ENCODE measurements around the gene TM6SF1.
"Not testable (repeated sequence)": the region's sequence is repeated elsewhere in the genome, so short reads cannot be mapped to it uniquely, and the experiment has no call there.

TM6SF1 gene

DNA sequence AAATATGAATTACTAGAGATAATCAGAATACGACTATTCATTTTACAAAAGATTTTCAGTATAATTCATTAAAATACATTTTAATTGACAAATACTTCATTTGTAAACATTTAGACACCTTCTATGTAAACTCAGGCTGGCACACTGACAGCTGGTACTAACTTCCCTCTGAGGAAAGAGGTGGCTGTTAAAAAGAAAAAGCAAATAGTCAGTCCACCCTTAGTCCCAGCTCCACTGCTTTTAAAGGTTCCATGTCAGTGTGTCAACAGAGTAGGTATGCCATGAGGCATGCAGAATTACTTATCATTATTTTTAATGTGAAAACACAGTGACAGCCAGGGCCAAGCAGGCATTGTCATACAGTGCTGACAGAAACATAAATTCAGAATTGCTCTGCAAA, 16.1 kb downstream of the TM6SF1 start:
- no peak for DNase-seq (ENCODE audit: insufficient read length)

DNA sequence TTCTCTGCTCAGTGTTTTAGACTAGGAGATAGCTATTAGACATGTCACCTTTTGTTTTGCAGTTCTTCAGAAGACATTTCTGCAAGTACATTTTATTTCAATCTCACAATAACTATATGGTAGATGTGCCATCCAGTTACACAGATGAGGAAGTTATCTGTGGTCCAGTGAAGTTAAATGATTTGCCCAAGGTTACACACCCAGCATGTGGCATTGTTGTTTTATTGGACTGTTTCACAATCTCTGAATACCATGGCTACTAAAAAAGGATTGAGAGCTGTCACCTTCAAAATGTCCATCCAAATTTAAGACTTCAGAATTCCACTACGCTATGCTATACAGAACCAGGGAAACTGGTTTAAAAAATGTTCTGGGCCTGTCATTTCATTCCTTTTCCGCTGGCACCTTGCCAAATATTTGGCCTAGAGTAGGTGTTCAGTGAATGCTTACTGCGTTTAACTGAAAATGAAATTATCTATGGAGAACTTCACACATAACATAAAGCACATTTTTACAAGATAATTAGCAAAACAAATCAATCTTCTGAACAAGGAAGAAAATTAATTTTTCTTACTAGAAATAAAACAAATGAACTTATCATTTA, 20.2 kb downstream of the TM6SF1 start:
- TF ChIP-seq POLR2AphosphoS5 (IDR thresholded peaks at IDR 0.05; ENCODE audit: low read depth, low read length) (no peak), POLR2A (IDR thresholded peaks at IDR 0.05; ENCODE audit: low read depth, low read length) (no peak), TAF1 (IDR thresholded peaks at IDR 0.05; ENCODE audit: borderline replicate concordance, low read depth, low read length) (no peak)
- no peak for DNase-seq (ENCODE audit: insufficient read length)
- FAIRE-seq, result no peak

More for the DNA sequence above, 16.1 kb downstream of the TM6SF1 start:
- FAIRE-seq, result no peak
- no peak for TF ChIP-seq TAF1 (IDR thresholded peaks at IDR 0.05; ENCODE audit: borderline replicate concordance, low read depth, low read length)
- TF ChIP-seq POLR2AphosphoS5 (IDR thresholded peaks at IDR 0.05; ENCODE audit: low read depth, low read length), result no peak

DNA sequence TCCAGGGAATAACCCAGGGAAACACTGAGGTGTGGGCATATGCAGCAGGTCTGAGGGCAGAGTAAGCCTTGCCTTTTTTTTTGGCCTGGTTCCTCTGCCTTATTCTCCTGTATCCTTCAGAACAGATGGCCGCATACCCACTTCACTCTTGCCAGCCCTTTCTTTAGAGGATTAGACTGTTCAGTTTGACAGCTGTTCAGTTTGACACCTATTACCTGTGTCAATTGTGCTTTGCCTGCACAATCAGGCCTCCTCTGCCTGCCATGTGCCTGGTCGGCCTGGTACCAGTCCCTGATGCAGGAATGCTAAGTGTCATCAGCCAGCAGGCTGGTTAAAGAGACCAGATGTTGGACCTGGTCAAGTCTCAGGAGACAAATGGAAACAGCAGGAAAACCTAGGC, 22.3 kb downstream of the TM6SF1 start:
- DNase-seq (ENCODE audit: insufficient read length) (no peak), FAIRE-seq (no peak)
- TF ChIP-seq POLR2A (IDR thresholded peaks at IDR 0.05; ENCODE audit: low read depth, low read length) (no peak), POLR2AphosphoS5 (IDR thresholded peaks at IDR 0.05; ENCODE audit: low read depth, low read length) (no peak), TAF1 (IDR thresholded peaks at IDR 0.05; ENCODE audit: borderline replicate concordance, low read depth, low read length) (no peak)

DNA sequence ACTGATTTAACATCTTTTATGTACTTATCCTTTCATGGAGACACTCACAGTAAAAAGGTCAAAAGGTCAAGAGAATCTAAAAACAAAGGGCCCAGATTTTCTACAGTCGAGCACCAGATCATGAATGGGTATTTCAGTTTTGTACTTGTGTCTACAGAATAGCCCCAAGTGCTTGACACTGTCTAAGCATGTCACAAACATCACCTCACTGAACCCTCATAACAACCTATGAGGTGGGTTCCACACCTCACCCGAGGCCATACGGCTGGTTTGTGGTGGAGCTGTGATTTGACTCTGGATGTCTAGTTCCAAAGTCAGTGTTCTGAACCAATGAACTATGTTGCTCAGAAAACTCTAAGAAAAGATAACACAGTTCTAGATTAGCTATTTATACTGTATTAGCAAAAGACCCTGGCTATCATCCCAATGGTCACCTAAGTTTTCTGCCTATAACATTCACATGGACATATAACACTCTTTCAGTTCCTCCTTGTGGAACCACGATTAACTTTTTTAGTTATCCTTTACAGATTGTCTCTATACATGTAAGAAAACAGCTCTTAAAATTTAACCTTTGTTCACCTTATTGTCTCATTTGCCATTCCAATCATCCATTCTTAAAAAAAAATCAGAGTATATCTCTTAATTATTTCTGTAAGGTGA, 25.5 kb downstream of the TM6SF1 start:
- DNase-seq (ENCODE audit: insufficient read length), result no peak
- no peak for TF ChIP-seq TAF1 (IDR thresholded peaks at IDR 0.05; ENCODE audit: borderline replicate concordance, low read depth, low read length)
- TF ChIP-seq POLR2AphosphoS5 (IDR thresholded peaks at IDR 0.05; ENCODE audit: low read depth, low read length), result no peak
- no peak for TF ChIP-seq POLR2A (IDR thresholded peaks at IDR 0.05; ENCODE audit: low read depth, low read length)
- no peak for FAIRE-seq

DNA sequence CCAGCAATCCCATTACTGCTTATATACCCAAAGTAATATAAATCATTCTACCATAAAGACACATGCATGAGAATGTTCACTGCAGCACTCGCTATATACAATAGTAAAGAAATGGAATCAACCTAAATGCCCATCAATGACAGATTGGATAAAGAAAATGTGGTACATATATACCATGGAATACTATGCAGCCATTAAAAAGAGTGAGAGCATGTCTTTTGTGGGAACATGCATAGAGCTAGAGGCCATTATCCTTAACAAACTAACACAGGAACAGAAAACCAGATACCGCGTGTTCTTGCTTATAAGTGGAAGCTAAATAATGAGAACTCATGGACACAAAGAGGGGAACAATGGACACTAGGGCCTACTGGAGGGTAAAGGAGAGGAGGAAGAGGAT, 34.7 kb downstream of the TM6SF1 start:
- not testable (repeated sequence) for DNase-seq (ENCODE audit: insufficient read length); FAIRE-seq

DNA sequence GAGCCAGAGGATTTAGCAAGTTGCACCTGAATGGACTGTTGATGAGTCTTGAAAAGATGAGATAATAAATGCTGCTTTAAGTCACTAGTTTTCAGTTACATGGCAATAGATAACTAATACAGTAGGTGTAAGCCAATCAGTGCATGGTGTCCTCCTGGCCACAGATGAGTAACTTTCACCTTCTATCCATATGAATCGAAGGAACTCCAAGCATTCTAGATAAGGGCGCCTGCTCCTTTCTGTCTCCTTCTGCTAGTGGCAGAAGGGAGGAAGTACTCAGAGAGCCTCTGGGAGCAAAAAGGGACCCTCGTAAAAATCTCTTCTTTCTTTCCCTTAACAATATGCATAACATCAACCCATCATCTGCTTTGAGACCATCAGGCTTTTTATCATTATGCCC, 37.3 kb downstream of the TM6SF1 start:
- DNase-seq (ENCODE audit: insufficient read length) (no peak), FAIRE-seq (no peak)
- TF ChIP-seq POLR2AphosphoS5 (IDR thresholded peaks at IDR 0.05; ENCODE audit: low read depth, low read length), result no peak
- TF ChIP-seq POLR2A (IDR thresholded peaks at IDR 0.05; ENCODE audit: low read depth, low read length), result no peak
- TF ChIP-seq TAF1 (IDR thresholded peaks at IDR 0.05; ENCODE audit: borderline replicate concordance, low read depth, low read length), result no peak

DNA sequence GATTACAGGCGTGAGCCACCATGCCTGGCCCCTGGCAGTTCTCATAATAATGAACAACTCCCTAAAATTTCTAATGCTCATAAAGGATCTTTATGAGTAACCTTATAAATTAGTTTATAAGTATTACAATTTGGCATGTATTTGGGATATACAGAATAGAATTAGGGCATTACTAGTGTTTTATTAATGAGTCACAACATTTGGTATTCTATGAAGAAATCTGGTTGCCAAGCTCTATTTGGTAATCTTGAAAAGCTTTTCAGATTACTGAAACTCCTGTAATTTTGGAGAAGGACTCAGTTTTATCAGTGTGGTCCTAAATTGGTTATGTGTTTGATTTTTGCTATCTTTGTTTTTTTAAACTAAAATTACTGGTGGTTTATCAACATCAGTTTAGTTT, 45.8 kb downstream of the TM6SF1 start:
- FAIRE-seq, result no peak
- DNase-seq (ENCODE audit: insufficient read length), result no peak
- TF ChIP-seq POLR2A (IDR thresholded peaks at IDR 0.05; ENCODE audit: low read depth, low read length) (no peak), TAF1 (IDR thresholded peaks at IDR 0.05; ENCODE audit: borderline replicate concordance, low read depth, low read length) (no peak), POLR2AphosphoS5 (IDR thresholded peaks at IDR 0.05; ENCODE audit: low read depth, low read length) (no peak)

DNA sequence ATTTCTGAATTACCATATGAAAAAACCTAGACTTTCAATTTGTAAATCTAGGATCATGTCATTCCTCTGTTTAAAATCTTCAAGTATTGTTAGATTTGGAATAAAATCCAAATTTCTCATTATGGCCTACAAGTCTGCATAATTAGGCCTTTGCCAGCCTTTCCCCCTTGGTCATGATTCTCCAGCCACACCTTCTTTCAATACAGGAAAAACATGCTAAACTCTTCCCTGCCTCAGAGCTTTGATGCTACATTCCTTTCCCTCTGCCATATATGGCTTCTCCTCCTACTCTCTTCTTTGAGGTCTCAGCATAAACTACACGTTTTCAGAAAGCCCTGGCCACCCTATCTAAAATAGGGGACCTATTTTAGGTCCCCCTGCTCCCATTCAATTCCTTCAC, 48.5 kb downstream of the TM6SF1 start:
- no peak for DNase-seq (ENCODE audit: insufficient read length)
- FAIRE-seq, result no peak
- TF ChIP-seq POLR2AphosphoS5 (IDR thresholded peaks at IDR 0.05; ENCODE audit: low read depth, low read length) (no peak), TAF1 (IDR thresholded peaks at IDR 0.05; ENCODE audit: borderline replicate concordance, low read depth, low read length) (no peak), POLR2A (IDR thresholded peaks at IDR 0.05; ENCODE audit: low read depth, low read length) (no peak)

DNA sequence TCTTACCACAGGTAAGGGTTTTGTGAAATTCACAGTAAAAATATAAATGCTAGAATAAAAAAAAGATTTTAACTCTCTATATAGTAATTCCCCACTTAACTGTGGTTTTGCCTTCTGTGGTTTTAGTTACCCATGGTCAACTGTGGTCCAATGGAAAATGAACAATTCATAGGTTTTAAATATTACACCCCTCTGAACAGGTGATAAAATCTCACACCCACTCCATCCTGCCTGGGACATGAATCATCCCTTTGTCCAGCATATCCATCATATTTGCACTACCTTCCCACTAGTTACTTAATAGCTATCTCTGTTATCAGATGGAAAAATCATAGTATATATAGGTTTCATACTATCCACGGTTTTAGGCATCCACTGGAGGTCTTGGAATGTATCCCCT, 50.9 kb downstream of the TM6SF1 start:
- no peak for FAIRE-seq
- DNase-seq (ENCODE audit: insufficient read length), result no peak
- TF ChIP-seq POLR2AphosphoS5 (IDR thresholded peaks at IDR 0.05; ENCODE audit: low read depth, low read length) (no peak), TAF1 (IDR thresholded peaks at IDR 0.05; ENCODE audit: borderline replicate concordance, low read depth, low read length) (no peak), POLR2A (IDR thresholded peaks at IDR 0.05; ENCODE audit: low read depth, low read length) (no peak)

DNA sequence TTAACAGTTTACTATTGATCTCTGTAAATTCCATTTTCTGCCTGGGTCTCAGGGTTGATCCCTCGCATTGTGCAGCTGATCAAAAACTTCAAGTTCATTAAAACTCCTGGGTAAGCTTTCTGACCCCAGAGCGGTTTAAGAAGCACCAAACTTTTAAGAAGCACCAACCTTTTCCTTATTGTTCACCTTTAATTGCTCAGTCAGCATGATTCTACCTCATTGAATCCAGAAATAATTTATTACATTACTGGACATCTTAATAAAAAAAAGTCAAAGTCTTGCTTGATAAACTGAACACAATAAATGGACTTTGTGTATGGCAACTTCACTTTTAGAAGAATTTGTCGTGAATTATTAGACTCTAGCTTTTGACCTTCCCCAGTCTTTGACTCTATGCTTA, 53.3 kb downstream of the TM6SF1 start:
- no peak for TF ChIP-seq POLR2A (IDR thresholded peaks at IDR 0.05; ENCODE audit: low read depth, low read length)
- TF ChIP-seq POLR2AphosphoS5 (IDR thresholded peaks at IDR 0.05; ENCODE audit: low read depth, low read length), result no peak
- no peak for TF ChIP-seq TAF1 (IDR thresholded peaks at IDR 0.05; ENCODE audit: borderline replicate concordance, low read depth, low read length)

DNA sequence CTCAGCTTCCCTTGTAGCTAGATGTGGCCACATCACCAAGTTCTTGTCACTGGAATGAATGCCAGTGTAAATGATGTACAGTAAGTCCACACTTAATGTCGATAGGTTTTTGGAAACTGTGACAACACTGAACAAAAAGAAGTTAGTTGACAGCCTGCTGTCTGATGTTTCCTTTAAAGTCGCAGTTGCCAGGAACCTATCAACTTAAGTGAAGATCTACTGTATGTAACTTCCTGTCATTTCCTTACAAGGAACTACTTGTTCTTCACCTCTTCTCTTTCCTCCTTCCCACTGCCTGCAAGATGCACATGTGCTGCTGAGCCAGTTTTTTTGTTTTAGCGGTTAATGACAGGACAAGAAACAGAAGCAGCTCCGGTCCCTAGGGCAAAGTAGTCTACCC, 55.6 kb downstream of the TM6SF1 start:
- no peak for FAIRE-seq
- DNase-seq (ENCODE audit: insufficient read length), result no peak
- TF ChIP-seq POLR2AphosphoS5 (IDR thresholded peaks at IDR 0.05; ENCODE audit: low read depth, low read length) (no peak), POLR2A (IDR thresholded peaks at IDR 0.05; ENCODE audit: low read depth, low read length) (no peak), TAF1 (IDR thresholded peaks at IDR 0.05; ENCODE audit: borderline replicate concordance, low read depth, low read length) (no peak)

More for the DNA sequence above, 53.3 kb downstream of the TM6SF1 start:
- no peak for FAIRE-seq
- DNase-seq (ENCODE audit: insufficient read length), result no peak

DNA sequence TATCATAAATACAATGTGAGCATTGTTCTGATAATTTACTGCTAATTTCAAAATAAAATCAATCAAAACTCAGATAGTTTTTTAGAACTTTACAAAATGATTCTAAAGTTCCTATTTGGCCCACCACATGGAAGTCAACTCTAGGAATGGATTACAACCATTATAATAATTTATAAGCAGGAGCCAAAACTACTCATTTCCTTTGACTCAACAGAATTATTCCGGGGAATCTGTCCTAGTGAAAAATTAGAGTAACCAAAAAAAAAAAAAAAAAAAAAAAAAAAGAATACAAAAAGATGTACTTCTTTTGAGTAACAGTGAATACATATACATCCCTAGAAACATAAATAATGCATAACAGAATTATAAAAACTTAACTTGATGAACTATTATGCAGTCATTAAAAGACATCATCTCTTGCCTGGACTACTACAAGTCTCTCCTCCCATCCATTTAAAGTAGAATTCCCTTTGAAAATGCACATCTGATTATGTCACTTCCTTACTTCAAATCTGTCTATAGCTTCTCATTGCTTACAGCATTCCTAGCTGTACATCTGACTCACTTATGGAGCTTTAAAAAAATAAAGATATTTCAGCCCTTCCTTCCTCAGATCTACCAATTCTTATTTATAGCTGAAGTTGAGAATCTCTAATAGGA, 56.8 kb downstream of the TM6SF1 start:
- DNase-seq (ENCODE audit: insufficient read length), result no peak
- FAIRE-seq, result no peak
- TF ChIP-seq POLR2AphosphoS5 (IDR thresholded peaks at IDR 0.05; ENCODE audit: low read depth, low read length), result no peak
- no peak for TF ChIP-seq TAF1 (IDR thresholded peaks at IDR 0.05; ENCODE audit: borderline replicate concordance, low read depth, low read length)
- no peak for TF ChIP-seq POLR2A (IDR thresholded peaks at IDR 0.05; ENCODE audit: low read depth, low read length)
